Measurements from ENCODE around the gene VSNL1.

The VSNL1 gene

DNA sequence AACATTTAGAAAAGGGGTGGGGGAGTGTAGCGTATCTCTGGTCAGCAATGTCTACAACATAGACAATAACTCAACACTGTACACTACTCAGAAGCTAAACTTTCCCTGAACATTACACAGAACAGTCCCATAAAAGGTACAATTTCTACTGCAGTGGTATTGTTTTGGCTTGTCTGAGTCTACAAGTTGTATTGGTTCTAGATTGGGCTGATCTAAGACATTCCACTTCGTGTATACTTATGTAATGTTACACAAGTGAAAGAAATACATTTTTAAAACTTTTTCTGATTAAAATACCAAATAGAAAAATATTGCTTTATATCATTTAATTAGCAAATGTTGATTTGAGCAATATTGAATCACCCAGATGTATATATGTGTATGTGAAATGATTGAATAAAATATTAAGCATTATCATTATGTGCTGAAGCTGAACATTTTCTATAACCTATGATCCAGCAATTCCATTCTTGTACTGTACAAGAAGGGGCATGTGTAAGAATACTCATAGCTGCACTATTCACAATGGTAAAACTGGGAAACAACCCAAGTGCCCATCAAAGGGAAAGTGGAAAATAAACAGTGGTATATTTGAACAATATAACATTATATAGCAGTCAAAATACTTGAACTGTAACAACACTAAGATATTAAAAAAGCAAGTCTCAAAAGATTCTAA, 52.4 kb downstream of the VSNL1 start:
- TF ChIP-seq, protein P1, sequence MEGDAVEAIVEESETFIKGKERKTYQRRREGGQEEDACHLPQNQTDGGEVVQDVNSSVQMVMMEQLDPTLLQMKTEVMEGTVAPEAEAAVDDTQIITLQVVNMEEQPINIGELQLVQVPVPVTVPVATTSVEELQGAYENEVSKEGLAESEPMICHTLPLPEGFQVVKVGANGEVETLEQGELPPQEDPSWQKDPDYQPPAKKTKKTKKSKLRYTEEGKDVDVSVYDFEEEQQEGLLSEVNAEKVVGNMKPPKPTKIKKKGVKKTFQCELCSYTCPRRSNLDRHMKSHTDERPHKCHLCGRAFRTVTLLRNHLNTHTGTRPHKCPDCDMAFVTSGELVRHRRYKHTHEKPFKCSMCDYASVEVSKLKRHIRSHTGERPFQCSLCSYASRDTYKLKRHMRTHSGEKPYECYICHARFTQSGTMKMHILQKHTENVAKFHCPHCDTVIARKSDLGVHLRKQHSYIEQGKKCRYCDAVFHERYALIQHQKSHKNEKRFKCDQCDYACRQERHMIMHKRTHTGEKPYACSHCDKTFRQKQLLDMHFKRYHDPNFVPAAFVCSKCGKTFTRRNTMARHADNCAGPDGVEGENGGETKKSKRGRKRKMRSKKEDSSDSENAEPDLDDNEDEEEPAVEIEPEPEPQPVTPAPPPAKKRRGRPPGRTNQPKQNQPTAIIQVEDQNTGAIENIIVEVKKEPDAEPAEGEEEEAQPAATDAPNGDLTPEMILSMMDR (IDR thresholded peaks at IDR 0.05; ENCODE audit: low read depth, low read length), result no peak
- no peak overlapping the region for H3K4me3 ChIP-seq (ENCODE audit: low read depth, low read length)
- H3K9me3 ChIP-seq (ENCODE audit: severe bottlenecking), result no peaks in the 10 kb centered on the region
- H3K27me3 ChIP-seq (ENCODE audit: insufficient read depth, low read depth, severe bottlenecking), result no peaks in the 10 kb centered on the region
- DNase-seq, result no peak
- no peaks in the 10 kb centered on the region for H3K36me3 ChIP-seq
- H3K27ac ChIP-seq, result no peak overlapping the region

DNA sequence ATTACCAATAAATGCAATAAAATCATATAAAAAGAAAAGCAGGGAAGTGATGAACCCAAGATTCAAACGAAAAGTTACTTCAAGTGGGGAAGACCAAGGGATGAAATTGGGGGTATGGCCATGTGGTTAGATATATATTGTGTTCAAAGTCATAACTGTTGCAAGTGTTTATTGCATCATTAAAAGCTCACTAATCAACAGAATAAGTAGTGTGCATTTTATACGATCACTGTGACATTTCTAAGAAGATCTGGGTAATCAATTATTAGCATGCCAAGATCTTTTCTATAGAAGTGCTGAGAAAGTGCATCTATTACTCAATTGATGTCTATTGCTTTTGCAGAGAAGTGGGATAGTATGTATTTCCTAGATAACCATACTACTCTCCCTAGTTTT, 52.9 kb downstream of the VSNL1 start:
- Histone ChIP-seq H3K27me3 (ENCODE audit: insufficient read depth, low read depth, severe bottlenecking) (no peaks in the 10 kb centered on the region), H3K9me3 (ENCODE audit: severe bottlenecking) (no peaks in the 10 kb centered on the region), H3K4me3 (ENCODE audit: low read depth, low read length) (no peak overlapping the region), H3K27ac (no peak overlapping the region), H3K36me3 (no peaks in the 10 kb centered on the region)
- TF ChIP-seq, protein P1 (IDR thresholded peaks at IDR 0.05; ENCODE audit: low read depth, low read length), result no peak
- DNase-seq, result no peak

DNA sequence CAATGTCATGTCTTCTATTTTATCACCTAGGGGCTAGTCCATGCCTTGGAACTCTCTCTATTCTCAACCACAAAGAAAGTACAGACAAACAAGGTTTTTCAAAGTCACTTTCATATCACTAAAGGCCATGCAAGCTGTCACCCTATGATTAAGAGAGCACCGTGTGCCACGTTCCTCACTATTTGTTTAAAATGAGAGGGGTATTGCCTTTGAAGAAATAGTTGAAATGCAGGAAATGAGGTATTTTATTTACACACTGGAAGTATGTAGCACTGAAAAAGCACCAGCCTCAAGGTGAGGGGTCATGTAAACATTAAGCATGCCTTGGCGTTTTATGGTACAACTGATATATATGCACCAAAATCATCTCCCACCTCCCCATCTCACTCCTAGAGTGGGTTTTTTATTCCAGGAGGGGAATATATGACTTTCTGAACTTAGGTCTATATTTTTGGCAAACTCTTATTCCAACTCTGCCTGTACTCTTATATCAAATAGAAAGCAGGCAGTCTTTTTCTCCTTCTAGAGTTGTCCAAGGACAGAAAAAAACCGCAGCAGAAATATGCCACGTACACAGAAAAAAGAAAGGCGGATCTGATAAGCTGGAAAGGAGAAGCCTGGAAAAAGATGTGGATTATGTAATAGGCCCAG, 53.5 kb downstream of the VSNL1 start:
- no peaks in the 10 kb centered on the region for H3K9me3 ChIP-seq (ENCODE audit: severe bottlenecking)
- no peak overlapping the region for H3K4me3 ChIP-seq (ENCODE audit: low read depth, low read length)
- H3K27ac ChIP-seq, result no peak overlapping the region
- no peaks in the 10 kb centered on the region for H3K36me3 ChIP-seq
- DNase-seq, result no peak
- TF ChIP-seq, protein P1 (IDR thresholded peaks at IDR 0.05; ENCODE audit: low read depth, low read length), result no peak
- H3K27me3 ChIP-seq (ENCODE audit: insufficient read depth, low read depth, severe bottlenecking), result no peaks in the 10 kb centered on the region

DNA sequence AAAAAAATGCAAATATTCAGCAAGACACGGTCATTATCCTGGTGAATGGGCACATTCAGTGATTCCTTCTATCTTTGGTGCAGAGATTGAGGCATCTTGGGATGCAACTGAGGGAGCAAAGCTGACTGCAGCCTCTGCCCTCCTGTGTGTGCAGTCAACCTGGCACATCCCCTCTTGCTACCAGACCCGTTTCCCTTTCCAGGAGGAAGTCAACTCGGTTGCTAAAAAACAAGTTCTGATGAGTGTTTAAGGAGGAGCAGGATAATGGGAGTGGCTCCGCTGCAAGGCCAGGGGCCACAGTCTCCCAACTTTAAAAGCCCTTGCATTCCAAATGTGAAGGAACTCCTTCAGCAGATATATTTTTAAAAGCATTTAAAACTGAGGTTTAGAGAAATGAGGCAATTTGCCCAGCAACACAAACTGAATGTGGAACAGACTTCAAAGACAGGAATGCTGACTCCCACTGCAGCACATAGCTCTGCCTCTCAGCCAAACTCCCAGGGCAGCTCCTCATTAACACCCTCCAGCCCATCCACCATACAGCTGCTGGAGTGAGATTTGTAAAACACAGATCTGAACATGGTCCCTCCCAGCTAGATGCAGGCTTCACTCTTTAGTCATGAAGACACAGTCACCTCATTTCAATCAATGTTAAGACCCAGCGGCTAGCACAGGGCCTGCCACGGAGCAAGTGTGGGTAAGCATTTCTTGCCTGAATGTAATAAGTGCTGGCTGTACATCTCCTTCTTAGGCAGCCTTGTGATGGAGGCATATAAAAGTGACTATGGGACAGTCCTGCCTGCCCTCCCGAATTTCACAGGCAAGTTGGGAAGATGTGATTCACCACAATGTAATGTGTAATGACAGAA, 54.3 kb downstream of the VSNL1 start:
- no peaks in the 10 kb centered on the region for H3K27me3 ChIP-seq (ENCODE audit: insufficient read depth, low read depth, severe bottlenecking)
- no peaks in the 10 kb centered on the region for H3K36me3 ChIP-seq
- H3K4me3 ChIP-seq (ENCODE audit: low read depth, low read length), result no peak overlapping the region
- TF ChIP-seq, protein P1 (IDR thresholded peaks at IDR 0.05; ENCODE audit: low read depth, low read length), result no peak
- DNase-seq, result no peak
- no peak overlapping the region for H3K27ac ChIP-seq
- H3K9me3 ChIP-seq (ENCODE audit: severe bottlenecking), result no peaks in the 10 kb centered on the region

DNA sequence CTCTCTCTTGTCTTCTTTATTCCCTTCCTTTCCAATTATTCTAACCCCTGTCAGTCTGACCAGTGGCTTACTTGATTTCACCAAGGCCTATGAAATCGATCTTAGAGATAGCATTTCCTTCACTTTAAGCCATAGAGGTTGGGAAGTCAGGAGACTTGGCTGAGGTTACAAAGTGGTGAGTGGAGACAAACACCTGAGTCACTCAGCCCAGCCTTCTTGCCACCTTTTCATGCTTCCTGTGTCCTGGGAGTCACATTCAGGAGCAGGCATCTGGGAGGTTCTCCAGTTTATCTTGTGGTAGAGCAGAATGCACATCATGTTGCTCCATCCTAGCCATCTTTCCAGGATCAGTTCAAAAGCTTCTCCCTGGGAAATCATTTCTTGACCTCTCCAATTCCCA, 59.1 kb downstream of the VSNL1 start:
- Histone ChIP-seq H3K27ac (no peak overlapping the region), H3K9me3 (ENCODE audit: severe bottlenecking) (no peaks in the 10 kb centered on the region), H3K4me3 (ENCODE audit: low read depth, low read length) (no peak overlapping the region), H3K36me3 (no peaks in the 10 kb centered on the region), H3K27me3 (ENCODE audit: insufficient read depth, low read depth, severe bottlenecking) (no peaks in the 10 kb centered on the region)
- DNase-seq, result no peak
- TF ChIP-seq, protein P1 (IDR thresholded peaks at IDR 0.05; ENCODE audit: low read depth, low read length), result no peak
